GM06990 (cell line): ENCODE data around the gene BMERB1.
"Not testable (repeated sequence)": the region's sequence is repeated elsewhere in the genome, so short reads cannot be mapped to it uniquely, and the experiment has no call there.

Source experiments
- DNase-seq: peaks from one replicate; pipeline ENCODE4 v3.0.0-alpha.2; 2011; ENCODE audit not compliant: insufficient read length; ENCODE audit errors: extremely low read depth
- H3K27me3 ChIP-seq: replicated peaks from 2 replicates; pipeline ENCODE4 v1.6.0; 2011; ENCODE audit warnings: low read length; ENCODE audit not compliant: control insufficient read depth, insufficient read depth
- H3K36me3 ChIP-seq: 2 replicates; pipeline ENCODE4 v1.5.1; 2011; ENCODE audit warnings: low read length; ENCODE audit not compliant: control insufficient read depth, insufficient read depth
- H3K4me3 ChIP-seq: replicated peaks from 2 replicates; pipeline ENCODE4 v1.5.1; 2011; ENCODE audit warnings: low read depth, mild to moderate bottlenecking, control low read depth, low read length
- TF ChIP-seq, protein P1 (sequence below): IDR thresholded peaks from 2 replicates; pipeline ENCODE4 v1.5.1; 2011; ENCODE audit warnings: low read length, control low read depth, mild to moderate bottlenecking, inconsistent platforms; ENCODE audit not compliant: insufficient read depth, poor library complexity, severe bottlenecking

Gene BMERB1

GRCh38 chr16:15439521-15439920 is 5.1 kb downstream of the BMERB1 start:
- Histone ChIP-seq H3K4me3 (no peak overlapping the region), H3K36me3 (no peaks in the 10 kb centered on the region), H3K27me3 (no peaks in the 10 kb centered on the region; the same call in 1 of the 2 replicates)
- DNase-seq, result no peak
- TF ChIP-seq, protein P1, sequence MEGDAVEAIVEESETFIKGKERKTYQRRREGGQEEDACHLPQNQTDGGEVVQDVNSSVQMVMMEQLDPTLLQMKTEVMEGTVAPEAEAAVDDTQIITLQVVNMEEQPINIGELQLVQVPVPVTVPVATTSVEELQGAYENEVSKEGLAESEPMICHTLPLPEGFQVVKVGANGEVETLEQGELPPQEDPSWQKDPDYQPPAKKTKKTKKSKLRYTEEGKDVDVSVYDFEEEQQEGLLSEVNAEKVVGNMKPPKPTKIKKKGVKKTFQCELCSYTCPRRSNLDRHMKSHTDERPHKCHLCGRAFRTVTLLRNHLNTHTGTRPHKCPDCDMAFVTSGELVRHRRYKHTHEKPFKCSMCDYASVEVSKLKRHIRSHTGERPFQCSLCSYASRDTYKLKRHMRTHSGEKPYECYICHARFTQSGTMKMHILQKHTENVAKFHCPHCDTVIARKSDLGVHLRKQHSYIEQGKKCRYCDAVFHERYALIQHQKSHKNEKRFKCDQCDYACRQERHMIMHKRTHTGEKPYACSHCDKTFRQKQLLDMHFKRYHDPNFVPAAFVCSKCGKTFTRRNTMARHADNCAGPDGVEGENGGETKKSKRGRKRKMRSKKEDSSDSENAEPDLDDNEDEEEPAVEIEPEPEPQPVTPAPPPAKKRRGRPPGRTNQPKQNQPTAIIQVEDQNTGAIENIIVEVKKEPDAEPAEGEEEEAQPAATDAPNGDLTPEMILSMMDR, result no peak

DNA sequence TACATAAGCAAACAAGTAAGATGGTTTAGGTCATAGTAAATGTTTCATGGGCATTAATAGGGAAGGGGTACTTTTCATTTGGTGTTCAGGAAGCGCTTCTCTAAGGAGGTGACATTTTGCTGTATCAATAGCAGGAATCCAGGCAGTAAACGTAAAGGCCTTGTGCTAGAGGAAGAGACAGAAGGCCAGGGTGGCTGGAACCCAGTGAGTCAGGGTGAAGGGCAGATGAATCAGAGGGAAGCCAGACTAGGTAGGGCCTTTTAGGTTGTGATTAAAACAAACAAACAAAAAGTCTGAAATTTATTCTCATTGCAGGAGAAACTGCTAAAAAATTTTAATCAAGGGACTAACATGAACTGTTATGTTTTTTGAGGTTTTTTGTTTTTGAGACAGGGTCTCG is 6.5 kb downstream of the BMERB1 start:
- H3K4me3 ChIP-seq, result no peak overlapping the region
- DNase-seq, result no peak
- H3K36me3 ChIP-seq, result no peaks in the 10 kb centered on the region
- TF ChIP-seq, protein P1, result no peak
- H3K27me3 ChIP-seq, result no peaks in the 10 kb centered on the region

DNA sequence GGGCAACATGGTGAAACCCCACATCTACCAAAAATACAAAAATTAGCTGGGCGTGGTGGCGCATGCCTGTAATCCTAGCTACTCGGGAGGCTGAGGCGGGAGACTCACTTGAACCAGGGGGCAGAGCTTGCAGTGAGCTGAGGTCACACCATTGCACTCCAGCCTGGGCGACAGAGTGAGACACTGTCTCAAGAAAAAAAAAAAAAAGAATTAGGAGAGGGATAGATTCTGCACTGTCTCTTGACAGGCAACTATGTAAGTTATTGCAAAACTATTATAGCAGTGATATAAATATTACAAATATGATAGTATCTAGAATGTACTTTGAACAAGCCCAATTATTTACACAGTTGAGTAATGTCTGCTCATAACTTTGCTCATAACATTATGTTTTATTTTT is 7.8 kb downstream of the BMERB1 start:
- not testable (repeated sequence) for H3K27me3 ChIP-seq, DNase-seq, H3K36me3 ChIP-seq, H3K4me3 ChIP-seq

DNA sequence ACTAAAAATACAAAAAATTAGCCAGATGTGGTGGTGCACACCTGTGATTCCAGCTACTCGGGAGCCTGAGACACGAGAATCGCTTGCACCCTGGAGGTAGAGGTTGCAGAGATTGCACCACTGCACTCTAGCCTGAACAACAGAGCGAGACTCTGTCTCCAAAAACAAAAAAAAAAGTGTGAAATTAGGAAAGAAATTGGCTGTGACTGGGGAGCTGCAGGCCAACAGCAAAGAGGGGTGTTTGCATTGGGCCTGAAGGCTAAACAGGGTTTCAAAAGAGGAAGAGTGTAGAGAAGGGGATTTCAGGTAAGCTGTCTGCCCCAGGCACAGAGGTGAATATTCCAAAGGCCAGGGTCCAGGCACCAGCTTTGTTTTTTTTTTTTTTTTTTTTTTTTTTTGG is 9.4 kb downstream of the BMERB1 start:
- DNase-seq, result no peak
- Histone ChIP-seq H3K36me3 (no peaks in the 10 kb centered on the region), H3K27me3 (no peaks in the 10 kb centered on the region), H3K4me3 (no peak overlapping the region)
- TF ChIP-seq, protein P1, result no peak

GRCh38 chr16:15444264-15444663 is 9.9 kb downstream of the BMERB1 start:
- Histone ChIP-seq H3K27me3 (no peaks in the 10 kb centered on the region), H3K4me3 (no peak overlapping the region), H3K36me3 (no peaks in the 10 kb centered on the region)
- no peak for DNase-seq
- TF ChIP-seq, protein P1, result no peak

DNA sequence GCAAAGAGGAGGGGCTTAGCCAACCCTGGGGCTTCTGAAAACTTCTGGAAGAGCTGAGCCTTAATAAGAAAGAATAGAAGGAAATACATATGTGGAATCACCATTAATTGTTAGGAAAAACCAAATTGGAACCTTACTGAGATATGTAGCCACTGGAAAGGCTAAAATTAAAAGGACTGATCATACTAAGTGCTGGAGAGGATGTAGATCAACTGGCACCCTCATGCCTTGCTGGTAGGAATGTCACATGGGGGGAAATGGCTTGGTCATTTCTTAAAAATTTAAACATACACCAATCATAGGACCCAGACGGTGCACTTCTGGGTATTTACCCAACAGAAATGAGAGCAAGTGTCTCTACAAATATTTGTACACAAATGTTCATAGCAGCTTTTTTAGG is 11.1 kb downstream of the BMERB1 start:
- no peaks in the 10 kb centered on the region for H3K36me3 ChIP-seq
- no peaks in the 10 kb centered on the region for H3K27me3 ChIP-seq
- no peak overlapping the region for H3K4me3 ChIP-seq
- TF ChIP-seq, protein P1, result no peak
- DNase-seq, result no peak
